Fibroblast of lung (primary cell): ENCODE measurements around the gene IL25. TPM values are rescaled to one million over a fixed set of nuclear protein-coding genes. Genes with fewer than 3 reads are reported as not detected.

Source experiments
- DNase-seq, 2 donors: peaks; one replicate each; pipeline versions ENCODE4 v3.0.0 to v3.0.0-alpha.2; 2010; ENCODE audit warnings: low read depth in 2 of 2
- H2AFZ ChIP-seq: 2 replicates; pipeline ENCODE4 v1.5.1; 2012; ENCODE audit warnings: low read length, control low read depth, inconsistent platforms
- H3K27ac ChIP-seq: 2 replicates; pipeline ENCODE4 v1.5.1; 2011; ENCODE audit warnings: low read length, control low read depth; ENCODE audit not compliant: insufficient read depth
- H3K27me3 ChIP-seq: 2 replicates; pipeline ENCODE4 v1.5.1; 2011; ENCODE audit warnings: mild to moderate bottlenecking, low read length; ENCODE audit not compliant: control insufficient read depth, insufficient read depth
- H3K36me3 ChIP-seq: 2 replicates; pipeline ENCODE4 v1.5.1; 2011; ENCODE audit warnings: low read length; ENCODE audit not compliant: control insufficient read depth, insufficient read depth
- H3K4me1 ChIP-seq: 2 replicates; pipeline ENCODE4 v1.5.1; 2011; ENCODE audit warnings: low read length; ENCODE audit not compliant: control insufficient read depth, insufficient read depth; ENCODE audit errors: extremely low read depth
- H3K4me2 ChIP-seq: 2 replicates; pipeline ENCODE4 v1.5.1; 2011; ENCODE audit warnings: low read length, control low read depth; ENCODE audit not compliant: insufficient read depth; ENCODE audit errors: extremely low read depth
- H3K4me3 ChIP-seq, 4 experiments: fragments of 200-600 bp in 1 of 4; sonication (generic) in 1 of 4; replicated peaks in 1 of 4; 2 replicates each; pipeline ENCODE4 v1.5.1; 2011 to 2016; ENCODE audit warnings: low read length in 4 of 4, low read depth in 3 of 4, mild to moderate bottlenecking in 3 of 4, control low read depth in 2 of 4, inconsistent platforms in 1 of 4, mixed read lengths in 1 of 4; ENCODE audit not compliant: insufficient read depth in 1 of 4; ENCODE audit errors: control extremely low read depth in 1 of 4
- H3K79me2 ChIP-seq: 2 replicates; pipeline ENCODE4 v1.5.1; 2012; ENCODE audit warnings: mild to moderate bottlenecking, low read length, inconsistent platforms; ENCODE audit not compliant: control insufficient read depth, insufficient read depth
- H3K9ac ChIP-seq: 2 replicates; pipeline ENCODE4 v1.5.1; 2011; ENCODE audit warnings: mild to moderate bottlenecking, low read length, control low read depth; ENCODE audit not compliant: insufficient read depth
- H3K9me3 ChIP-seq: 2 replicates; pipeline ENCODE4 v1.5.1; 2012; ENCODE audit warnings: low read depth, low read length; ENCODE audit not compliant: control insufficient read depth, insufficient read depth
- H4K20me1 ChIP-seq: 2 replicates; pipeline ENCODE4 v1.5.1; 2011; ENCODE audit warnings: low read length; ENCODE audit not compliant: control insufficient read depth, insufficient read depth; ENCODE audit errors: extremely low read depth
- EZH2 ChIP-seq: IDR thresholded peaks from 2 replicates; pipeline ENCODE4 v1.5.1; 2012; ENCODE audit warnings: low read length, control low read depth, mild to moderate bottlenecking; ENCODE audit errors: missing control alignments
- polyA plus RNA-seq, 2 donors: library from polyadenylated mRNA; depleted of rRNA in 1 of 2; stranded (reverse) in 1 of 2; unstranded in 1 of 2; fragments of >200 nt; gene quantifications; 2 replicates each; pipeline ENCODE4 v1.2.1, GENCODE V29; 2011 to 2012; ENCODE audit warnings: missing spikeins in 1 of 2
- total RNA-seq: library from RNA; depleted of rRNA; stranded (reverse); fragments of >200 nt; gene quantifications from 2 replicates; pipeline ENCODE4 v1.2.1, GENCODE V29; 2014
- TF ChIP-seq, protein P1 (sequence below), 2 donors: IDR thresholded peaks in 1 of 2; conservative IDR thresholded peaks in 1 of 2; 1 replicate in 1 of 2; 2 replicates in 1 of 2; pipeline ENCODE4 v1.5.1; 2011 to 2012; ENCODE audit warnings: low read length in 2 of 2, control low read depth in 1 of 2, inconsistent platforms in 1 of 2, low read depth in 1 of 2, mild to moderate bottlenecking in 1 of 2

IL25 gene
- total and polyA plus RNA-seq, 2 donors (not counting 1 experiment from before 2014, with no cell fraction given): not detected

DNA sequence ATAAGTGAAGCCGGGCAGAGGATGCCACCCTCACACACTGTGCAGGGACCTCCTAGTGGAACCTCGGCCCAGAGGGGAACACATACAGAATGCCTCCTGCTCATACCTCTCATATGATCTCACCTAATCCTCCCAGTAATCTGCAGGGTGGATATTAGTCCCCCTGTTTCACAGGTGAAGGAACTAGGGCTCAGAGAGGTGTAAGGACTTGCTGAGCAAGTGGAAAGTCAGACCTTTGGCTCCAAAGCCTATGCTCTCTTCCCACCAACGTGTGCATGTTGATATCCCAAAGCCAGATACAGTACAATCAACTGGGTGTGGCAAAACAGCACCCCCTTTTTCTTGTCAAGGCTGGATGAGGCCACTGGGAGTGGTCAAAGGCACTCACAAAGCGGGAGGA, 31.3 kb downstream of the IL25 start:
- no peak overlapping the region for H3K27ac ChIP-seq
- no peaks in the 10 kb centered on the region for H3K79me2 ChIP-seq
- H3K27me3 ChIP-seq: no peaks in the 10 kb centered on the region
- no peak for DNase-seq
- H3K36me3 ChIP-seq: no peaks in the 10 kb centered on the region
- H3K9me3 ChIP-seq: no peaks in the 10 kb centered on the region
- no peaks in the 10 kb centered on the region for H4K20me1 ChIP-seq
- H3K4me1 ChIP-seq: no peaks in the 10 kb centered on the region
- no peak overlapping the region for H2AFZ ChIP-seq
- H3K9ac ChIP-seq: no peak overlapping the region
- H3K4me2 ChIP-seq: no peak overlapping the region
- no peak overlapping the region for H3K4me3 ChIP-seq
- TF ChIP-seq, protein P1, sequence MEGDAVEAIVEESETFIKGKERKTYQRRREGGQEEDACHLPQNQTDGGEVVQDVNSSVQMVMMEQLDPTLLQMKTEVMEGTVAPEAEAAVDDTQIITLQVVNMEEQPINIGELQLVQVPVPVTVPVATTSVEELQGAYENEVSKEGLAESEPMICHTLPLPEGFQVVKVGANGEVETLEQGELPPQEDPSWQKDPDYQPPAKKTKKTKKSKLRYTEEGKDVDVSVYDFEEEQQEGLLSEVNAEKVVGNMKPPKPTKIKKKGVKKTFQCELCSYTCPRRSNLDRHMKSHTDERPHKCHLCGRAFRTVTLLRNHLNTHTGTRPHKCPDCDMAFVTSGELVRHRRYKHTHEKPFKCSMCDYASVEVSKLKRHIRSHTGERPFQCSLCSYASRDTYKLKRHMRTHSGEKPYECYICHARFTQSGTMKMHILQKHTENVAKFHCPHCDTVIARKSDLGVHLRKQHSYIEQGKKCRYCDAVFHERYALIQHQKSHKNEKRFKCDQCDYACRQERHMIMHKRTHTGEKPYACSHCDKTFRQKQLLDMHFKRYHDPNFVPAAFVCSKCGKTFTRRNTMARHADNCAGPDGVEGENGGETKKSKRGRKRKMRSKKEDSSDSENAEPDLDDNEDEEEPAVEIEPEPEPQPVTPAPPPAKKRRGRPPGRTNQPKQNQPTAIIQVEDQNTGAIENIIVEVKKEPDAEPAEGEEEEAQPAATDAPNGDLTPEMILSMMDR (conservative IDR thresholded peaks at IDR 0.05 in 1 of 2, IDR thresholded peaks at IDR 0.05 in 1 of 2; ENCODE audit: low read depth in 1 of 2, low read length in 2 of 2): no peak
- no peak for TF ChIP-seq EZH2

DNA sequence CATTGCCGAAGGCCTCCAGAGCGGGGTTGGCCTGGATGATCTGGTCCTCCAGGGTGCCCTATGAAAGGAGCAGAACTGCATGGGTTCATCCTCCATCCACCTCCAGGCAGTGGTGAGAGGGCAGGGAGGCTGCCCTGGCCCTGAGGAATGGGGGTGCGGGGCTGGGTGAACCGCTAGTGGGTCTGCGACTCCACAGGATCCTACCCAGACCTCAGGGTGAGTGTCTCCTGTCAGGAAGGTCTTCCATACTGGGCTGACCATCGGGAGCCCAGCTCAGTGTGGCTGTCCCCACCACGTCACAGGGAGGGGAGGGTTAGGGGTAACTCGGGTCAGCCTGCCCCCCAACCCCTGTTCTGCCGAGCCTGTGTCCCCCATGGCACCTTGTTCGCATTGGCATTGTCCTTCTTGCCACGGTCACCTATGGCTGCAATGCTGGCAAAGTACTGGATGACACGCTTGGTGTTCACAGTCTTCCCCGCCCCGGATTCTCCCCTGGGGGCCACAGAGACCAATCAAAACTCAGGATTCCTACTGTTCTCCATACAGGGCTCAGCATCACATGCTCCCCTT, 31.8 kb downstream of the IL25 start:
- Histone ChIP-seq H3K36me3 (no peaks in the 10 kb centered on the region), H4K20me1 (no peaks in the 10 kb centered on the region), H3K9me3 (no peaks in the 10 kb centered on the region), H3K27ac (no peak overlapping the region), H3K4me2 (no peak overlapping the region), H3K27me3 (no peaks in the 10 kb centered on the region), H3K79me2 (no peaks in the 10 kb centered on the region), H3K9ac (no peak overlapping the region), H3K4me3 (no peak overlapping the region), H3K4me1 (no peaks in the 10 kb centered on the region), H2AFZ (no peak overlapping the region)
- no peak for TF ChIP-seq EZH2
- TF ChIP-seq, protein P1 (conservative IDR thresholded peaks at IDR 0.05 in 1 of 2, IDR thresholded peaks at IDR 0.05 in 1 of 2; ENCODE audit: low read depth in 1 of 2, low read length in 2 of 2): no peak
- DNase-seq: no peak

DNA sequence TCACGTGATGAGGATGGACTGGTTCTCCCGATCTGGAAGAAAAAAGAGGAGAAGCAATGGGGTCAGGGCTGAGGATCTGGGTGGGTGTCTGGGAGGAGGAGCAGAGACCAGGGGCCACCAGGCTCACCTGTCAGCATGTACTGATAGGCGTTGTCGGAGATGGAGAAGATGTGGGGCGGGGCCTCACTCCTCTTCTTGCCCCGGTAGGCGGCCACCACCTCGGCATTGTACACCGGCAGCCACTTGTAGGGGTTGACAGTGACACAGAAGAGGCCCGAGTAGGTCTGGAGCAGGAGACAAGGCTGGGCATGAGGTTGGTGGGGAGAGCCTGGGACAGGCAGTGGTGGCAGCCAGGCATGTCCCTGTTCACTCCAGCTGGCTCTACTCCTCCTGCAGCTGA, 32.5 kb downstream of the IL25 start:
- Histone ChIP-seq H3K4me3 (no peak overlapping the region), H4K20me1 (no peaks in the 10 kb centered on the region), H3K27ac (no peak overlapping the region), H3K9ac (no peak overlapping the region), H3K4me2 (no peak overlapping the region), H3K36me3 (no peaks in the 10 kb centered on the region), H3K27me3 (no peaks in the 10 kb centered on the region), H3K9me3 (no peaks in the 10 kb centered on the region), H3K79me2 (no peaks in the 10 kb centered on the region), H2AFZ (no peak overlapping the region), H3K4me1 (no peaks in the 10 kb centered on the region)
- TF ChIP-seq EZH2: no peak
- TF ChIP-seq, protein P1 (conservative IDR thresholded peaks at IDR 0.05 in 1 of 2, IDR thresholded peaks at IDR 0.05 in 1 of 2; ENCODE audit: low read depth in 1 of 2, low read length in 2 of 2): no peak
- DNase-seq: no peak
